ENCODE data around the gene SLC9A6.
"Not testable (repeated sequence)": the region's sequence is repeated elsewhere in the genome, so short reads cannot be mapped to it uniquely, and the experiment has no call there.

The SLC9A6 gene

GRCh38 chrX:136065044-136065671 lies 79.9 kb downstream of the SLC9A6 start:
- no peak for DNase-seq

GRCh38 chrX:136067097-136067496 lies 81.9 kb downstream of the SLC9A6 start:
- DNase-seq: no peak

GRCh38 chrX:136067966-136068365 lies 82.7 kb downstream of the SLC9A6 start:
- DNase-seq: no peak

GRCh38 chrX:136076942-136077341 lies 91.7 kb downstream of the SLC9A6 start:
- DNase-seq: no peak

- DNase-seq: no peak
Measured at GRCh38 chrX:136080766-136081165, 95.5 kb downstream of the SLC9A6 start.

- no peak for DNase-seq
Measured at GRCh38 chrX:136086521-136086920, 101.3 kb downstream of the SLC9A6 start.

- DNase-seq: not testable (repeated sequence)
Measured at GRCh38 chrX:136091898-136092297, 106.7 kb downstream of the SLC9A6 start.

GRCh38 chrX:136094962-136095361 lies 109.7 kb downstream of the SLC9A6 start:
- no peak for DNase-seq

All from NCI-H2227 treated with DMSO at 0.1 percent for 48 hours (cell line).